Measurements from ENCODE around the gene DYSF. TPM values are rescaled to one million over a fixed set of nuclear protein-coding genes. Genes with fewer than 3 reads are reported as not detected.

Gene DYSF
- total RNA-seq, 1 experiment from 2014 or later: 5.5 TPM

GRCh38 chr2:71640489-71640888 is 187.1 kb downstream of the DYSF start:
- H3K4ac ChIP-seq (ENCODE audit: low read depth, low read length): no peak overlapping the region
- H3K27ac ChIP-seq (ENCODE audit: insufficient read length, low read depth, low read length): no peak overlapping the region
- DNase-seq: no peak

More at GRCh38 chr2:71640489-71640888, 187.1 kb downstream of the DYSF start:
- H2BK12ac ChIP-seq (ENCODE audit: insufficient read length, low read depth, low read length): no peak overlapping the region
- H4K91ac ChIP-seq (ENCODE audit: insufficient read length, low read depth, low read length): no peak overlapping the region
- no peak overlapping the region for H3K56ac ChIP-seq (ENCODE audit: insufficient read length, low read depth, low read length)
- no peaks in the 10 kb centered on the region for H3K79me2 ChIP-seq (ENCODE audit: insufficient read depth, low read length)
- no peak overlapping the region for H2BK20ac ChIP-seq (ENCODE audit: low read depth, low read length, poor library complexity, severe bottlenecking)
- peaks cover 6 to 9% of the 10 kb centered on the region in 2 experiments; a peak in 3 of 4 replicates for H3K4me1 Mint-ChIP-seq
- H3K27ac Mint-ChIP-seq: no peak overlapping the region
- H3K27me3 ChIP-seq (ENCODE audit: insufficient read depth, low read length): no peaks in the 10 kb centered on the region
- H3K18ac ChIP-seq (ENCODE audit: insufficient read length, low read depth, low read length): no peak overlapping the region
- no peaks in the 10 kb centered on the region for H3K36me3 Mint-ChIP-seq (ENCODE audit: insufficient read depth in 1 of 3, low read depth in 3 of 3)
- WGBS (ENCODE audit: extremely low coverage, insufficient read length, low lambda C conversion rate): no CpG with 5 or more reads among the region's 5 CpGs
- no peak overlapping the region for H2AK5ac ChIP-seq (ENCODE audit: insufficient read length, low read length)
- no peak overlapping the region for H3K4me2 ChIP-seq (ENCODE audit: insufficient read depth, insufficient read length, low read length)
- H2BK15ac ChIP-seq (ENCODE audit: low read depth, low read length): no peak overlapping the region
- H2AFZ ChIP-seq (ENCODE audit: low read length): no peak overlapping the region
- H2BK120ac ChIP-seq (ENCODE audit: low read depth, low read length, poor library complexity, severe bottlenecking): no peak overlapping the region
- no peak overlapping the region for H4K8ac ChIP-seq (replicated peaks; ENCODE audit: insufficient read length, low read depth, low read length)
- no peak overlapping the region for H4K5ac ChIP-seq (ENCODE audit: insufficient read length, low read depth, low read length)
- H3K23me2 ChIP-seq (ENCODE audit: insufficient read length, low read depth, low read length, poor library complexity, severe bottlenecking): no peaks in the 10 kb centered on the region
- no peaks in the 10 kb centered on the region for H3K27me3 Mint-ChIP-seq (ENCODE audit: low read depth)
- H3K23ac ChIP-seq (ENCODE audit: insufficient read length, low read depth, low read length): no peak overlapping the region
- H4K20me1 ChIP-seq (ENCODE audit: control insufficient read depth, insufficient read depth, insufficient read length): no peaks in the 10 kb centered on the region
- no peaks in the 10 kb centered on the region for H3K9me3 Mint-ChIP-seq
- no peak overlapping the region for H3K9ac ChIP-seq (ENCODE audit: extremely low read depth, insufficient read length, low read length)
- H2BK5ac ChIP-seq (ENCODE audit: insufficient read length, low read length): no peak overlapping the region
- H3K4me3 Mint-ChIP-seq: no peak overlapping the region
- TF ChIP-seq CTCF (conservative IDR thresholded peaks at IDR 0.05): no peak
- H3K4me1 ChIP-seq (ENCODE audit: insufficient read depth, low read length): no peaks in the 10 kb centered on the region
- H3K79me1 ChIP-seq (ENCODE audit: insufficient read depth, low read depth, low read length, poor library complexity, severe bottlenecking): no peaks in the 10 kb centered on the region
- H3K14ac ChIP-seq (ENCODE audit: insufficient read depth, low read length): no peak overlapping the region
- no peak overlapping the region for H3T11ph ChIP-seq (ENCODE audit: low read length)
- H3K9me3 ChIP-seq (ENCODE audit: control insufficient read depth, low read depth, low read length): no peaks in the 10 kb centered on the region

Measured in H9 (cell line).